IMR-90 (cell line): ENCODE measurements around the gene CTSV. TPM values are rescaled to one million over a fixed set of nuclear protein-coding genes. Genes with fewer than 3 reads are reported as not detected.

ENCODE experiments used
- ATAC-seq: fragments of 200-7000 bp; cut with Tn5 transposase; 2 replicates; pipeline ENCODE4 v1.9.1; 2020; ENCODE audit warnings: low read depth, mild to moderate bottlenecking, moderate library complexity
- BruUV-seq: library from RNA; stranded (reverse); fragments of 400-500 nt; replicated peaks from 2 replicates; lab custom pipeline; 2021; lab: Mats Ljungman, UMichigan
- CTCF ChIA-PET: fragments of 300-600 bp; formaldehyde crosslinking; extraction: SDS; loops from one replicate; lab custom pipeline; 2021; ENCODE audit warnings: antibody characterized with exemption; lab: Yijun Ruan, JAX
- POLR2A ChIA-PET: fragments of 300-600 bp; sonication (Branson Sonifier 250); formaldehyde crosslinking; loops from one replicate; lab custom pipeline; 2022; ENCODE audit warnings: antibody characterized with exemption; ENCODE audit not compliant: unreplicated experiment; lab: Charles Lee
- DNase-seq: peaks from one replicate; pipeline ENCODE4 v3.0.0; 2013
- H2AFZ ChIP-seq: replicated peaks from 2 replicates; pipeline ENCODE3; 2013; ENCODE audit warnings: low read length, mild to moderate bottlenecking; ENCODE audit not compliant: poor library complexity
- H2AK5ac ChIP-seq: 2 replicates; pipeline ENCODE4 v1.6.1; 2013; ENCODE audit warnings: low read depth, low read length, inconsistent platforms
- H2AK9ac ChIP-seq: replicated peaks from 2 replicates; pipeline ENCODE3; 2013; ENCODE audit warnings: mild to moderate bottlenecking, low read depth, low read length, moderate library complexity; ENCODE audit not compliant: poor library complexity
- H2BK120ac ChIP-seq: 2 replicates; pipeline ENCODE4 v1.6.1; 2013; ENCODE audit warnings: low read depth, low read length, inconsistent platforms
- H2BK15ac ChIP-seq: 3 replicates; pipeline ENCODE4 v1.6.1; 2013; ENCODE audit warnings: low read depth, low read length, inconsistent platforms
- H2BK20ac ChIP-seq: 2 replicates; pipeline ENCODE4 v1.6.1; 2013; ENCODE audit warnings: low read depth, mild to moderate bottlenecking, inconsistent platforms, low read length, moderate library complexity
- H2BK5ac ChIP-seq: 2 replicates; pipeline ENCODE4 v1.6.1; 2013; ENCODE audit warnings: mild to moderate bottlenecking, low read depth, low read length, inconsistent platforms; ENCODE audit not compliant: poor library complexity, severe bottlenecking
- H3K14ac ChIP-seq: replicated peaks from 2 replicates; pipeline ENCODE4 v1.6.1; 2013; ENCODE audit warnings: low read depth, low read length, inconsistent platforms
- H3K18ac ChIP-seq: 2 replicates; pipeline ENCODE4 v1.6.1; 2013; ENCODE audit warnings: low read depth, low read length, control low read depth
- H3K23ac ChIP-seq: 2 replicates; pipeline ENCODE4 v1.6.1; 2013; ENCODE audit warnings: low read depth, low read length, inconsistent platforms
- H3K27ac ChIP-seq: 2 replicates; pipeline ENCODE4 v1.5.1; 2013; ENCODE audit warnings: mild to moderate bottlenecking, control low read depth, low read length; ENCODE audit not compliant: insufficient read depth
- H3K27me3 ChIP-seq: 2 replicates; pipeline ENCODE4 v1.6.1; 2013; ENCODE audit warnings: low read length; ENCODE audit not compliant: control insufficient read depth, insufficient read depth
- H3K36me3 ChIP-seq: 2 replicates; pipeline ENCODE4 v1.6.1; 2013; ENCODE audit warnings: low read length, mixed read lengths; ENCODE audit not compliant: control insufficient read depth, insufficient read depth
- H3K4ac ChIP-seq: 2 replicates; pipeline ENCODE4 v1.6.1; 2013; ENCODE audit warnings: low read depth, low read length, inconsistent platforms
- H3K4me1 ChIP-seq: 2 replicates; pipeline ENCODE4 v1.6.1; 2013; ENCODE audit warnings: low read length, mixed read lengths; ENCODE audit not compliant: control insufficient read depth, insufficient read depth
- H3K4me2 ChIP-seq: 2 replicates; pipeline ENCODE4 v1.6.1; 2013; ENCODE audit warnings: low read depth, mild to moderate bottlenecking, control low read depth, low read length, moderate library complexity
- H3K4me3 ChIP-seq: 2 replicates; pipeline ENCODE4 v1.5.1; 2013; ENCODE audit warnings: low read depth, mild to moderate bottlenecking, control low read depth, low read length, moderate library complexity; ENCODE audit not compliant: insufficient read depth
- H3K56ac ChIP-seq: 2 replicates; pipeline ENCODE4 v1.6.1; 2013; ENCODE audit warnings: low read length, inconsistent platforms; ENCODE audit not compliant: insufficient read depth; ENCODE audit errors: extremely low read depth
- H3K79me1 ChIP-seq, 2 experiments: 2 replicates each; pipeline ENCODE4 v1.6.1; 2013; ENCODE audit warnings: low read length in 2 of 2, inconsistent platforms in 1 of 2, low read depth in 1 of 2
- H3K9ac ChIP-seq: 2 replicates; pipeline ENCODE4 v1.6.1; 2013; ENCODE audit warnings: low read depth, low read length, control low read depth
- H3K9me1 ChIP-seq: 2 replicates; pipeline ENCODE4 v1.6.1; 2013; ENCODE audit warnings: low read length, inconsistent platforms; ENCODE audit not compliant: insufficient read depth
- H3K9me3 ChIP-seq: 2 replicates; pipeline ENCODE4 v1.6.1; 2013; ENCODE audit warnings: low read length; ENCODE audit not compliant: control insufficient read depth, insufficient read depth
- H4K20me1 ChIP-seq: 2 replicates; pipeline ENCODE4 v1.6.1; 2013; ENCODE audit warnings: low read length, inconsistent platforms; ENCODE audit not compliant: insufficient read depth
- H4K5ac ChIP-seq: 2 replicates; pipeline ENCODE4 v1.6.1; 2013; ENCODE audit warnings: mild to moderate bottlenecking, low read depth, low read length, control low read depth
- H4K8ac ChIP-seq, 2 experiments: 2 replicates each; pipeline ENCODE4 v1.6.1; 2013; ENCODE audit warnings: low read depth in 2 of 2, low read length in 2 of 2, control low read depth in 1 of 2, inconsistent platforms in 1 of 2
- H4K91ac ChIP-seq: 2 replicates; pipeline ENCODE4 v1.6.1; 2013; ENCODE audit warnings: low read depth, low read length, inconsistent platforms; ENCODE audit not compliant: insufficient read depth
- BHLHE40 ChIP-seq: fragments of 150-350 bp; IDR thresholded peaks from 2 replicates; pipeline ENCODE4 v1.6.1; 2016; ENCODE audit warnings: mild to moderate bottlenecking, low read depth, low read length
- CEBPB ChIP-seq: IDR thresholded peaks from 2 replicates; pipeline ENCODE4 v1.6.1; 2012; ENCODE audit warnings: low read depth, low read length, improper control_type of control experiment
- CHD1 ChIP-seq: IDR thresholded peaks from 2 replicates; pipeline ENCODE4 v1.6.1; 2012; ENCODE audit warnings: low read depth, low read length, improper control_type of control experiment
- FOS ChIP-seq: fragments of 150-350 bp; IDR thresholded peaks from 2 replicates; pipeline ENCODE4 v1.6.1; 2016; ENCODE audit warnings: low read depth, low read length
- MAFK ChIP-seq: IDR thresholded peaks from 2 replicates; pipeline ENCODE4 v1.6.1; 2012; ENCODE audit warnings: low read depth, low read length, improper control_type of control experiment
- MAZ ChIP-seq: IDR thresholded peaks from 2 replicates; pipeline ENCODE4 v1.6.1; 2012; ENCODE audit warnings: low read depth, mild to moderate bottlenecking, low read length, improper control_type of control experiment, moderate library complexity, borderline replicate concordance
- MXI1 ChIP-seq: IDR thresholded peaks from 2 replicates; pipeline ENCODE4 v1.6.1; 2012; ENCODE audit warnings: low read depth, mild to moderate bottlenecking, low read length, moderate library complexity, borderline replicate concordance
- NFE2L2 ChIP-seq: fragments of 150-350 bp; IDR thresholded peaks from 2 replicates; pipeline ENCODE4 v1.6.1; 2016; ENCODE audit warnings: low read depth, mild to moderate bottlenecking, low read length
- POLR2A ChIP-seq: IDR thresholded peaks from 2 replicates; pipeline ENCODE4 v1.6.1; 2012; ENCODE audit warnings: mild to moderate bottlenecking, low read depth, low read length
- RAD21 ChIP-seq: IDR thresholded peaks from 2 replicates; pipeline ENCODE4 v1.6.1; 2012; ENCODE audit warnings: low read length, improper control_type of control experiment
- RCOR1 ChIP-seq: IDR thresholded peaks from 2 replicates; pipeline ENCODE4 v1.6.1; 2012; ENCODE audit warnings: mild to moderate bottlenecking, low read length, improper control_type of control experiment; ENCODE audit not compliant: insufficient replicate concordance
- RFX5 ChIP-seq: IDR thresholded peaks from 2 replicates; pipeline ENCODE4 v1.8.0; 2012; ENCODE audit warnings: low read depth, mild to moderate bottlenecking, low read length, moderate library complexity
- SMC3 ChIP-seq: fragments of 150-350 bp; IDR thresholded peaks from 2 replicates; pipeline ENCODE4 v1.6.1; 2016; ENCODE audit warnings: low read depth, mild to moderate bottlenecking, antibody characterized with exemption, low read length, moderate library complexity
- WGBS, 2 experiments: methylation state at CpG; one replicate each; pipeline versions ENCODE4 v1.1.5 to v1.1.7; 2013; ENCODE audit warnings: missing lambda C conversion rate in 2 of 2; ENCODE audit not compliant: insufficient read length in 1 of 2; ENCODE audit errors: extremely low coverage in 2 of 2; 5-methylcytosine and 5-hydroxymethylcytosine counted together
- dilution Hi-C: fragments of 300-500 bp; cut with HindIII; formaldehyde crosslinking; loops from one replicate; pipeline ENCODE4 v1.14.3; 2018; ENCODE audit warnings: low sequenced_read_pairs; ENCODE audit not compliant: unreplicated experiment
- in situ Hi-C: fragments of 300-500 bp; cut with MboI; formaldehyde crosslinking; loops from 3 replicates; pipeline ENCODE4 v1.14.3; 2019; ENCODE audit warnings: low sequenced_read_pairs, inconsistent platforms, mixed read lengths
- intact Hi-C: fragments of 100-400 bp; cut with micrococcal nuclease; formaldehyde crosslinking; loops from 2 replicates; pipeline ENCODE4 v1.10.0; 2022
- polyA plus RNA-seq, 3 experiments: library from polyadenylated mRNA; depleted of rRNA; stranded (reverse); fragments of >200 nt; gene quantifications; 2 replicates each; pipeline ENCODE4 v1.2.3, GENCODE V29; 2012; ENCODE audit warnings: low replicate concordance in 1 of 3
- total RNA-seq: library from RNA; depleted of rRNA; stranded (reverse); fragments of >200 nt; gene quantifications from 2 replicates; pipeline ENCODE4 v1.2.3, GENCODE V29; 2012
- TF ChIP-seq, protein P1 (sequence below): fragments of 150-350 bp; IDR thresholded peaks from 2 replicates; pipeline ENCODE4 v1.6.1; 2017; ENCODE audit warnings: mild to moderate bottlenecking, antibody characterized with exemption, low read length, low read depth
- TF ChIP-seq, protein P2 (sequence below): conservative IDR thresholded peaks from 2 replicates; pipeline ENCODE4 v1.5.1; 2012; ENCODE audit warnings: mild to moderate bottlenecking, low read depth, low read length, improper control_type of control experiment
- TF ChIP-seq, protein P3 (sequence below): fragments of 150-350 bp; IDR thresholded peaks from 2 replicates; pipeline ENCODE4 v1.6.1; 2016; ENCODE audit warnings: low read depth, mild to moderate bottlenecking, low read length, moderate library complexity, borderline replicate concordance

The CTSV gene
- total and polyA plus RNA-seq, 2 of the 4 experiments (the other 2 are of a cell fraction): 0.54 to 0.75 TPM

DNA sequence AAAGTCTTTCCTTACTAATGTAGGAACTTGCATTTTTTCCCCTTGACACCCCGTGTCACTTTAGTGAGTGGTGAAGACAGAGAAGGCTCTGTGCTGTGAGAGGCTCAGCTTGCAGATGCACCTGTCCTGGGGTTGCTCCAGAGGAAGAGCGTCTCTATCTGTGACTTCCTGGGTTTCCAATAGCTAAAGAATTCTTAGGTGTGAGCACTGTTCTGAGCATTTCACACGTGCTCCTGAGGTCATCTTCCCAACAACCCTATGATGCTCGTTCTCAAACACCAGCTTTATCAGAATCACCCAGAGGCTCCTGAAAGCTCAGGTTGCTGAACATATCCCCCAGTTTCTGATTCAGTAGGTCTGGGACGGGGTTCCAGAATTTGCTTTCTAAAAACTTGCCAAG, 6.4 kb upstream of the CTSV start:
- no peak overlapping the region for H3K4me3 ChIP-seq
- no peaks in the 10 kb centered on the region for H3K79me1 ChIP-seq
- H2BK20ac ChIP-seq: no peak overlapping the region
- no peak overlapping the region for H3K18ac ChIP-seq
- no TSS peak for BruUV-seq
- H3K23ac ChIP-seq: no peak overlapping the region
- no peak overlapping the region for H2BK120ac ChIP-seq
- WGBS, 2 experiments: 62% methylated on average over 2 of the region's 5 CpGs; no CpG with 5 or more reads in 1 of the 2 experiments
- H2BK15ac ChIP-seq: no peak overlapping the region
- in situ Hi-C loops (no loop called here), intact Hi-C loops (no loop called here), dilution Hi-C loops (no loop called here)
- POLR2A ChIA-PET: no interaction called here
- no peak overlapping the region for H2BK5ac ChIP-seq
- H3K36me3 ChIP-seq: no peaks in the 10 kb centered on the region
- no peaks in the 10 kb centered on the region for H3K9me3 ChIP-seq
- H4K8ac ChIP-seq: no peak overlapping the region
- no peak overlapping the region for H3K9ac ChIP-seq
- no peaks in the 10 kb centered on the region for H3K4me1 ChIP-seq
- H3K9me1 ChIP-seq: no peaks in the 10 kb centered on the region
- H3K56ac ChIP-seq: no peak overlapping the region
- no peaks in the 10 kb centered on the region for H4K20me1 ChIP-seq
- H3K27me3 ChIP-seq: 0 out of 2 replicates have a peak, but pooled peaks cover 1% of the 10 kb centered on the region
- no peak for ATAC-seq
- DNase-seq: no peak
- no peak overlapping the region for H3K4me2 ChIP-seq
- no peak overlapping the region for H3K4ac ChIP-seq
- CTCF ChIA-PET: no interaction called here
- no peak overlapping the region for H3K27ac ChIP-seq
- no peak for TF ChIP-seq FOS
- TF ChIP-seq, protein P1, sequence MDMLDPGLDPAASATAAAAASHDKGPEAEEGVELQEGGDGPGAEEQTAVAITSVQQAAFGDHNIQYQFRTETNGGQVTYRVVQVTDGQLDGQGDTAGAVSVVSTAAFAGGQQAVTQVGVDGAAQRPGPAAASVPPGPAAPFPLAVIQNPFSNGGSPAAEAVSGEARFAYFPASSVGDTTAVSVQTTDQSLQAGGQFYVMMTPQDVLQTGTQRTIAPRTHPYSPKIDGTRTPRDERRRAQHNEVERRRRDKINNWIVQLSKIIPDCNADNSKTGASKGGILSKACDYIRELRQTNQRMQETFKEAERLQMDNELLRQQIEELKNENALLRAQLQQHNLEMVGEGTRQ: no peak
- TF ChIP-seq, protein P2, sequence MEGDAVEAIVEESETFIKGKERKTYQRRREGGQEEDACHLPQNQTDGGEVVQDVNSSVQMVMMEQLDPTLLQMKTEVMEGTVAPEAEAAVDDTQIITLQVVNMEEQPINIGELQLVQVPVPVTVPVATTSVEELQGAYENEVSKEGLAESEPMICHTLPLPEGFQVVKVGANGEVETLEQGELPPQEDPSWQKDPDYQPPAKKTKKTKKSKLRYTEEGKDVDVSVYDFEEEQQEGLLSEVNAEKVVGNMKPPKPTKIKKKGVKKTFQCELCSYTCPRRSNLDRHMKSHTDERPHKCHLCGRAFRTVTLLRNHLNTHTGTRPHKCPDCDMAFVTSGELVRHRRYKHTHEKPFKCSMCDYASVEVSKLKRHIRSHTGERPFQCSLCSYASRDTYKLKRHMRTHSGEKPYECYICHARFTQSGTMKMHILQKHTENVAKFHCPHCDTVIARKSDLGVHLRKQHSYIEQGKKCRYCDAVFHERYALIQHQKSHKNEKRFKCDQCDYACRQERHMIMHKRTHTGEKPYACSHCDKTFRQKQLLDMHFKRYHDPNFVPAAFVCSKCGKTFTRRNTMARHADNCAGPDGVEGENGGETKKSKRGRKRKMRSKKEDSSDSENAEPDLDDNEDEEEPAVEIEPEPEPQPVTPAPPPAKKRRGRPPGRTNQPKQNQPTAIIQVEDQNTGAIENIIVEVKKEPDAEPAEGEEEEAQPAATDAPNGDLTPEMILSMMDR: no peak
- TF ChIP-seq CHD1: no peak
- TF ChIP-seq MAFK: no peak
- no peak for TF ChIP-seq MAZ
- TF ChIP-seq, protein P3, sequence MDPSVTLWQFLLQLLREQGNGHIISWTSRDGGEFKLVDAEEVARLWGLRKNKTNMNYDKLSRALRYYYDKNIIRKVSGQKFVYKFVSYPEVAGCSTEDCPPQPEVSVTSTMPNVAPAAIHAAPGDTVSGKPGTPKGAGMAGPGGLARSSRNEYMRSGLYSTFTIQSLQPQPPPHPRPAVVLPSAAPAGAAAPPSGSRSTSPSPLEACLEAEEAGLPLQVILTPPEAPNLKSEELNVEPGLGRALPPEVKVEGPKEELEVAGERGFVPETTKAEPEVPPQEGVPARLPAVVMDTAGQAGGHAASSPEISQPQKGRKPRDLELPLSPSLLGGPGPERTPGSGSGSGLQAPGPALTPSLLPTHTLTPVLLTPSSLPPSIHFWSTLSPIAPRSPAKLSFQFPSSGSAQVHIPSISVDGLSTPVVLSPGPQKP: no peak
- no peak for TF ChIP-seq MXI1
- no peak for TF ChIP-seq BHLHE40
- TF ChIP-seq RAD21: no peak
- TF ChIP-seq CEBPB: no peak
- TF ChIP-seq POLR2A: no peak
- TF ChIP-seq NFE2L2: no peak
- no peak for TF ChIP-seq RCOR1
- no peak for TF ChIP-seq SMC3
- no peak for TF ChIP-seq RFX5
- no peak overlapping the region for H2AK5ac ChIP-seq
- no peak overlapping the region for H4K91ac ChIP-seq
- no peak overlapping the region for H2AFZ ChIP-seq
- H3K14ac ChIP-seq: no peak overlapping the region
- H4K5ac ChIP-seq: no peak overlapping the region
- no peak overlapping the region for H2AK9ac ChIP-seq
